ENCODE results near the gene ZBTB4. TPM values are rescaled to one million over a fixed set of nuclear protein-coding genes. Genes with fewer than 3 reads are reported as not detected.

Gene ZBTB4
- total and polyA plus RNA-seq, 2 donors from 2014 or later, result 23.2 to 64.8 TPM

- Histone ChIP-seq H3K36me3 (ENCODE audit: control insufficient read depth in 2 of 3, insufficient read depth in 3 of 3, low read length in 3 of 3) (peaks cover 4 to 29% (median 23%) of the 10 kb centered on the region in 3 donors), H3K9ac (ENCODE audit: low read length in 3 of 3) (no peak overlapping the region), H3K27ac (ENCODE audit: low read depth in 2 of 2, low read length in 2 of 2) (no peak overlapping the region), H3K9me3 (ENCODE audit: control insufficient read depth in 2 of 3, insufficient read depth in 1 of 3, low read length in 3 of 3) (no peaks in the 10 kb centered on the region), H3K4me3 (ENCODE audit: low read length in 3 of 3) (no peak overlapping the region), H3K4me1 (ENCODE audit: control insufficient read depth in 2 of 3, insufficient read depth in 2 of 3, low read depth in 1 of 3, low read length in 3 of 3) (no peaks in the 10 kb centered on the region), H3K27me3 (ENCODE audit: control insufficient read depth, insufficient read depth, low read length) (no peaks in the 10 kb centered on the region)
- FAIRE-seq (no peak), DNase-seq (peak in 2 of 5 donors; percentile 16 to 26)
- TF ChIP-seq CTCF (IDR thresholded peaks at IDR 0.05; ENCODE audit: borderline replicate concordance, extremely low read depth, insufficient read depth), result no peak
- intact Hi-C loops (cut with DNase I), result no loop called here
Observed at GRCh38 chr17:7515911-7516610, 36.6 kb upstream of the ZBTB4 start.

- H3K4me3 ChIP-seq (ENCODE audit: low read length in 3 of 3), result no peak overlapping the region
- no peaks in the 10 kb centered on the region for H3K9me3 ChIP-seq (ENCODE audit: control insufficient read depth in 2 of 3, insufficient read depth in 1 of 3, low read length in 3 of 3)
- no peaks in the 10 kb centered on the region for H3K27me3 ChIP-seq (ENCODE audit: control insufficient read depth, insufficient read depth, low read length)
- intact Hi-C loops (cut with DNase I), result no loop called here
- TF ChIP-seq CTCF (IDR thresholded peaks at IDR 0.05; ENCODE audit: borderline replicate concordance, extremely low read depth, insufficient read depth), result no peak
- no peaks in the 10 kb centered on the region for H3K4me1 ChIP-seq (ENCODE audit: control insufficient read depth in 2 of 3, insufficient read depth in 2 of 3, low read depth in 1 of 3, low read length in 3 of 3)
- FAIRE-seq (no peak), DNase-seq (no peak)
- H3K36me3 ChIP-seq (ENCODE audit: control insufficient read depth in 2 of 3, insufficient read depth in 3 of 3, low read length in 3 of 3), result peaks cover 8 to 47% (median 38%) of the 10 kb centered on the region in 3 donors
- no peak overlapping the region for H3K27ac ChIP-seq (ENCODE audit: low read depth in 2 of 2, low read length in 2 of 2)
- H3K9ac ChIP-seq (ENCODE audit: low read length in 3 of 3), result no peak overlapping the region
Observed at GRCh38 chr17:7513850-7514419, 34.5 kb upstream of the ZBTB4 start.

- DNase-seq (no peak), FAIRE-seq (no peak)
- Histone ChIP-seq H3K9ac (ENCODE audit: low read length in 3 of 3) (no peak overlapping the region), H3K4me3 (ENCODE audit: low read length in 3 of 3) (no peak overlapping the region), H3K36me3 (ENCODE audit: control insufficient read depth in 2 of 3, insufficient read depth in 3 of 3, low read length in 3 of 3) (peaks cover 12 to 56% (median 45%) of the 10 kb centered on the region in 3 donors), H3K9me3 (ENCODE audit: control insufficient read depth in 2 of 3, insufficient read depth in 1 of 3, low read length in 3 of 3) (no peaks in the 10 kb centered on the region), H3K4me1 (ENCODE audit: control insufficient read depth in 2 of 3, insufficient read depth in 2 of 3, low read depth in 1 of 3, low read length in 3 of 3) (no peaks in the 10 kb centered on the region), H3K27me3 (ENCODE audit: control insufficient read depth, insufficient read depth, low read length) (no peaks in the 10 kb centered on the region), H3K27ac (ENCODE audit: low read depth in 2 of 2, low read length in 2 of 2) (no peak overlapping the region)
- TF ChIP-seq CTCF (IDR thresholded peaks at IDR 0.05; ENCODE audit: borderline replicate concordance, extremely low read depth, insufficient read depth), result no peak
- intact Hi-C loops (cut with DNase I), result no loop called here
Observed at GRCh38 chr17:7512824-7513540, 33.6 kb upstream of the ZBTB4 start.

Data from kidney (tissue), 14 donors.